ENCODE data around the gene HOXB9.

Gene HOXB9

DNA sequence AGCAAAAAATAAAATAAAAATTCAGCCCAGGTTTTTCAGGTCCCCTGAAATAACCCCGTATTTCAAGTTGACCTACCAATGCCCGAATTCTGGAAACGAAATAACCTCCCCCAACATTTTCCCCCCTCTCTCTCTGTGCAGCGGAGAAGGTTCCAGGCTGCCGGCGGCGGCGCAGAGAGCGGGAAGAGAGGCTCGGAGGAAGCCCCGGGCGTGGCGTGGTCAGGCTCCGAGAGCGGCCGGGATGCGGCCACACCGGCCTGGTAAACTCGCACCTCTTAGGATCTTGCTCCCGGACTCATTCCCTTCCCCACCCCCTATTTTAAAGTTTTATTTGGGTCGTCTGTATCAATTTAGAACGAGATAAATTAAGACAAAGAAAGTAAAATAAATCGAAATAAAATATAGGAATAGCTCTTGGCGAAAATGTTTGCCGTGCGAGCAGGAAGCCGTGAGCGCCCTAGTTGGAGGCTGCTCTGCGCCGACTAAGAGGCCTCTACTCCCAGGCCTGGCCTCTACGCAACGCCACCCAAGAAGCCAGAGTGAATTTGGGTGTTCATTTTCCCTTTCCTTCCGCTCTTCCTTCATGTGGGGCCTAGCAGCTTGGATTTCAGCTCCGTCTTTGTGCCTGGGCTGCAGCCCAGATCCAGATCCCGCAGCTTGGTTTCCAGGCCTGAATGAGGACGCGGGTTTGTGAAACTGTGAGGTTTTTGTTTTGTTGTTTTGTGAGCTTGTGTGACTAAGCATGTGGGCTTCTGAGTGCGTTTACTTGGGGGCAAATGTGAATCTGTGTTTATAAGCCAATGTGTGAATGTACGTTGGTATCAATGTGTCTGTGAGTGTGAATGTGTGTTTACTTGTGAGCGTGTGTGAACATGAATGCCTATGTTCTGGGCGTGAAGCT lies 19.9 kb downstream of the HOXB9 start:
- H3K27me3 ChIP-seq (ENCODE audit: insufficient read depth, low read depth, severe bottlenecking) = peaks cover 80% of the 10 kb centered on the region
- TF ChIP-seq, protein P1, sequence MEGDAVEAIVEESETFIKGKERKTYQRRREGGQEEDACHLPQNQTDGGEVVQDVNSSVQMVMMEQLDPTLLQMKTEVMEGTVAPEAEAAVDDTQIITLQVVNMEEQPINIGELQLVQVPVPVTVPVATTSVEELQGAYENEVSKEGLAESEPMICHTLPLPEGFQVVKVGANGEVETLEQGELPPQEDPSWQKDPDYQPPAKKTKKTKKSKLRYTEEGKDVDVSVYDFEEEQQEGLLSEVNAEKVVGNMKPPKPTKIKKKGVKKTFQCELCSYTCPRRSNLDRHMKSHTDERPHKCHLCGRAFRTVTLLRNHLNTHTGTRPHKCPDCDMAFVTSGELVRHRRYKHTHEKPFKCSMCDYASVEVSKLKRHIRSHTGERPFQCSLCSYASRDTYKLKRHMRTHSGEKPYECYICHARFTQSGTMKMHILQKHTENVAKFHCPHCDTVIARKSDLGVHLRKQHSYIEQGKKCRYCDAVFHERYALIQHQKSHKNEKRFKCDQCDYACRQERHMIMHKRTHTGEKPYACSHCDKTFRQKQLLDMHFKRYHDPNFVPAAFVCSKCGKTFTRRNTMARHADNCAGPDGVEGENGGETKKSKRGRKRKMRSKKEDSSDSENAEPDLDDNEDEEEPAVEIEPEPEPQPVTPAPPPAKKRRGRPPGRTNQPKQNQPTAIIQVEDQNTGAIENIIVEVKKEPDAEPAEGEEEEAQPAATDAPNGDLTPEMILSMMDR (IDR thresholded peaks at IDR 0.05; ENCODE audit: low read depth, low read length) = no peak
- H3K27ac ChIP-seq = no peak overlapping the region
- no peak for DNase-seq
- H3K9me3 ChIP-seq (ENCODE audit: severe bottlenecking) = peaks cover 5% of the 10 kb centered on the region
- no peak overlapping the region for H3K4me3 ChIP-seq (ENCODE audit: low read depth, low read length)
- H3K36me3 ChIP-seq = no peaks in the 10 kb centered on the region

DNA sequence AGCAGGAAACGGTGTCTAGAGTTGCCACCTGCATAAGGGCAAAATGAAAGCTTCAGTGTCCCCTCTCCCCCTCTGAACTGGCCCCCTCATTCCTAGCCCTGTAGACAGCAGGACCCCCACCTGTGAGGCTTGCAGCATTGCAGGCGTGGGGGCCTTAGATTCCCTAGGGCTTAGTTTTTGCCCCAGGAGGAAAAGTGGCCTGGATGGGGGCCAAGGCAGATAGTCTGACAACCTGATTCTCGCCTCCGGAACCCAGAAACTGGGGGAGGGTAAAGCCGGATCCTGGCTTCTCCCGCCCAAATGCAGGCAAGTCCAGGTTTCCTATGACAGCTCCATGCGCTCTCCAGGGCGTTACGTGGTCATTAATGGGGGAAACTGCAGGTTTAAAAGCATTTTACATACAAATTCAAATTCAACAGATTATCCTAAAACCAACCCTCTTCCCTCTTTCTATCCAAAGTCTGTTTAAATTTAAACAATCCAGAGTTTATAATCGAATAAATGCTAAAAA lies 20.7 kb downstream of the HOXB9 start:
- Histone ChIP-seq H3K4me3 (ENCODE audit: low read depth, low read length) (no peak overlapping the region), H3K27me3 (ENCODE audit: insufficient read depth, low read depth, severe bottlenecking) (peaks cover 81% of the 10 kb centered on the region), H3K27ac (no peak overlapping the region)

DNA sequence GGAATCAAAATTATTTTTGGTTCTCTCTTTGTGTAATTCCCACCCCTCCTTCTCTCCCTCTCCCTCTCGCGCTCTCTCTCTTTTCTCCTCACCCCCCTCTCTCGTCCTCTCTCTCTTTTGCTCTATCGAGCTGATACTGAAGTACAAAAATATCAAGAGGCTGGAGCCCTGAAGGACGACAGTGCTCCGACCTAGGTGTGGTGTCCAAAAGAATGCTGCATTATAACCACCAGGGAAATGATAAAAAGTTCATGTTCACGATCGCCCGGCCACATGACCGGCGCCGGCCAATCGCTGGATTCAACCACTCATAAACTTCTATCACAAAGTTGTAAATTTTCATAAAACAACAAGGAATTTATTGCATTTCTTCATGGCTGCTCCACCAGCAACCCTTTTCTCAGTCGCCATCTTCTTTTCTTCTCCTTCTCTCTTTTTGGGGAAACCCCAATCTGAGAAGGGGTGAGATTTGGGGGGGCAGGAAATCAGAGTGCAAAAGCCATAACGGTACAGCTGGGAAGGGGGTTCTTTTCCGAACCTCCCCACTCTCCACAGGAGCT lies 21.3 kb downstream of the HOXB9 start, which contains the start of gene HOXB6:
HOXB6 (minus strand) TSS at position 217 of the 560 bp plus-strand sequence. CDS start 6,836 bp downstream, outside the sequence.
- peaks cover 81% of the 10 kb centered on the region for H3K27me3 ChIP-seq (ENCODE audit: insufficient read depth, low read depth, severe bottlenecking)
- H3K4me3 ChIP-seq (ENCODE audit: low read depth, low read length) = peak within 1 kb of the TSS; percentile 16
- DNase-seq = no peak
- H3K27ac ChIP-seq = no peak within 1 kb of the TSS
- no peaks in the 10 kb centered on the region for H3K36me3 ChIP-seq
- H3K9me3 ChIP-seq (ENCODE audit: severe bottlenecking) = peaks cover 5% of the 10 kb centered on the region
- TF ChIP-seq, protein P1 (IDR thresholded peaks at IDR 0.05; ENCODE audit: low read depth, low read length) = no peak

More for the DNA sequence above, 20.7 kb downstream of the HOXB9 start:
- DNase-seq = no peak
- TF ChIP-seq, protein P1 (IDR thresholded peaks at IDR 0.05; ENCODE audit: low read depth, low read length) = no peak
- peaks cover 5% of the 10 kb centered on the region for H3K9me3 ChIP-seq (ENCODE audit: severe bottlenecking)
- H3K36me3 ChIP-seq = no peaks in the 10 kb centered on the region

DNA sequence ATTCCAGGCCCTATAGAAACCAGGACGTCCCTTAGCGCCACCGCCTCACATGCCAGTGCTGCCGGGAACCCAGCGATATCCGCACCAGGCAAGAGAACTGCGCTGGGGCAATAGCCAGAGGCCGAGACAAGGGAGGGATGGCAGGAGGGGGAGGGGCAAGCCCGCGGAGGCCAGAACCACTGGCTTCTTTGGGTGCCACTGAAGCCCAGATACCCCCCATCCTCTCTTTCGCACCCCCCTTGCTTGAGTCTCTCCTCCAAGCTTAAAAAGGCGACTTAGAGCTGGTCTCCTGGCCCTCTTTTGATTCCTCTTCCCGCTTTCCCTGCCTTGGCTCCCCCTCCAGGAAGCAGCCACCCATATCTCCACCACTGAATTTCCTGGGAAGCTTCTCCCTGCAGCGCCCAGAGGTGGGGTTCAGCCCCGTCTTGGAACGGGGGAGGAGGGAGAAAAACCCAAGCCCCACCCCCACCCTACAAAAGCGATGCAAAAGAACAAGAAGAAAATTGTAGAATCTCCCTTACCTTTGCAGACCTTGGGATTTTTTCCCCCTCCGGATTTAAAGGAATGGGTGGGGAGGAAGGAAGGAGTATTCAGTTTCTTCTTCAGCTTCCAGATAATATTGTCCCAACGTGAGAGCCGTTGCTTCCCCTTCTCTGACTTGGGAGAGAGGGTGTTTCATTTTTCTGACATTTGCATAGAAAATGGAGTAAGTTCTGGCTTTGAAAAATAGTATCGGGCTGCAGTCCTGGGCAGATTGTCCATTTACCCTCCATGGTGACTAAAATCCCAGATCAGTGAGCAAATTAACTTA lies 22.0 kb downstream of the HOXB9 start:
- no peak for DNase-seq
- Histone ChIP-seq H3K9me3 (ENCODE audit: severe bottlenecking) (peaks cover 5% of the 10 kb centered on the region), H3K36me3 (no peaks in the 10 kb centered on the region), H3K4me3 (ENCODE audit: low read depth, low read length) (peak overlapping the region; percentile 16), H3K27me3 (ENCODE audit: insufficient read depth, low read depth, severe bottlenecking) (peaks cover 81% of the 10 kb centered on the region), H3K27ac (no peak overlapping the region)
- TF ChIP-seq, protein P1 (IDR thresholded peaks at IDR 0.05; ENCODE audit: low read depth, low read length) = 0 out of 2 replicates have a peak, but pooled peaks have one; percentile 6

DNA sequence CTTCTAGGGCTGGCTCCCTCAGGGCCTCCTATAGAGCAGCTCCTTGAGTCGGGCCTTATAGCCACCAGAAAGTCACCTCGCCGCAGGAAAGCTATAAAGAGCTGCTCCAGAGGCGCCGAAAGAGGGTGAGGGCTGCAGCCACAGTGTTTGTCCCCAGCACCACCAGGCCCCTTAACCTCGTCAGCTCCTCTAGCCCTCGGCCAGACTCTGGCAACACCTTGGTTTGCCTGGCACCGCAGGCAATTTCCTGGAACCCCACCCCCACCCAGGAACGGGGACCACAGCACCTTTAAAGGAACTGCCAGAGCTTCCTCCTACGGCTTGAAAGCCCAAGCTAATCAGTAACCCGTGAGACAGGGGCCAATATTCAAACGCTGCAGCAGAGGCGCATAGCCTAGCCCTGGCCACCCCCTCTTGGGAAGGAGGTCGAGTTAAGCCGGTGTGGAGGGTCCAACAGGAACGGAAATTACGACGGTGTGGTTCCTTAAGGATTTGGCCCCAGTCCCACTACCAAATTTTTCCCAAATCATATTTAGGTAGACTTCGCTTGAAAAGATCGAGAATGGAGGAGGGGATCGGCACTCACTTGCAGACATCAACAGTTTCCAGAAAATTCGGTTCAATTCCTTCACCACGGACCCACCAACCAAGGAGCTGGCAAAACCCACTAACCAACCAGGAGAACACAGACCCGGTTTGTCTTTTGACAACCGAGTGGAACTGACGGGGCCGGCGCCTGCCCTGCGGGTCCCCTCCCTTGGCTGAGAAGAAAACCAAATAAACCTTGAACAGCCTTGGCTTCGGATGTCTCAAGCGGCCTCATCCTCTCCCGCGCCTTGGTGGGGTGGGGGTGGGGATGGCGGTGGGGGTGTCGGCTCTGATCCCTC lies 24.4 kb downstream of the HOXB9 start:
- peaks cover 98% of the 10 kb centered on the region for H3K27me3 ChIP-seq (ENCODE audit: insufficient read depth, low read depth, severe bottlenecking)
- H3K9me3 ChIP-seq (ENCODE audit: severe bottlenecking) = peaks cover 5% of the 10 kb centered on the region
- no peaks in the 10 kb centered on the region for H3K36me3 ChIP-seq
- no peak for DNase-seq
- no peak overlapping the region for H3K4me3 ChIP-seq (ENCODE audit: low read depth, low read length)
- TF ChIP-seq, protein P1 (IDR thresholded peaks at IDR 0.05; ENCODE audit: low read depth, low read length) = no peak
- H3K27ac ChIP-seq = no peak overlapping the region
